Lower leg skin (tissue), 4 donors: ENCODE data around the gene LTBP3. TPM values are rescaled to one million over a fixed set of nuclear protein-coding genes. Genes with fewer than 3 reads are reported as not detected.

Experiments
- DNase-seq, 2 donors: peaks; one replicate each; pipeline ENCODE4 v3.0.0-alpha.2; 2019; ENCODE audit warnings: low spot score in 2 of 2
- H3K4me3 ChIP-seq: fragments of 200-600 bp; sonication (generic); 2 replicates; pipeline ENCODE4 v1.5.1; 2017; ENCODE audit warnings: mild to moderate bottlenecking, low read depth; ENCODE audit not compliant: poor library complexity, severe bottlenecking
- POLR2A ChIP-seq, 2 donors: fragments of 450-650 bp; IDR thresholded peaks; one replicate each; pipeline ENCODE4 v1.6.1; 2016 to 2017; ENCODE audit warnings: antibody characterized with exemption in 2 of 2, mild to moderate bottlenecking in 1 of 2, moderate library complexity in 1 of 2
- WGBS, 2 donors: methylation state at CpG; one replicate each; pipeline ENCODE4 v1.1.5; 2018; 5-methylcytosine and 5-hydroxymethylcytosine counted together
- intact Hi-C: fragments of 100-400 bp; cut with DNase I; formaldehyde crosslinking; loops from one replicate; pipeline ENCODE4 v1.15.0; 2023; ENCODE audit warnings: low total_unique reads
- total RNA-seq, 4 donors: library from RNA; depleted of rRNA; stranded (reverse); fragments of >200 nt; gene quantifications; one replicate each; pipeline ENCODE4 v1.1.0, GENCODE V29; 2016
- TF ChIP-seq, protein P1 (sequence below), 3 donors: fragments of 450-650 bp; IDR thresholded peaks; one replicate each; pipeline ENCODE4 v1.5.1; 2016; ENCODE audit warnings: antibody characterized with exemption in 3 of 3, mild to moderate bottlenecking in 3 of 3, moderate library complexity in 2 of 3

Gene LTBP3
- total RNA-seq, 4 donors from 2014 or later = 71.9 to 113 (median 100) TPM

DNA sequence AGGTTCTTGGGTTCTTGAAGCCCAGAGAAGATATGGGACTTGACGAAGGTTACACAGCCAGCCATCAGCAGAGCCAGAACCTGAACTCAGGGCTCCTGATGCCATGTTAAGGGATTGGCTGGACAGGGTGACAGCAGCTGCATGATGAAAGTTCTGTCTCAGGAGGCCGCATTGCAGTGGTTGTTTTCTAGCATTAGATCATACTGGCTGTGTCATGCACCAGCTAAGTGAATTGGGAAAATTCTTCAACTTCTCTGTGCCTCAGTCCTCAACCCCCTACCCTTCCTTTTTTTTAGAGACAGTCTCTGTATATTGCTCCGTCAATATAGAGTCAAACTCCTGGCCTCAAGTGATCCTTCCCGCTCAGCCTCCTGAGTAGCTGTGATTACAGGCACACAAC, 5.4 kb upstream of the LTBP3 start:
- H3K4me3 ChIP-seq = no peak overlapping the region
- intact Hi-C loops = no loop called here
- no peak for DNase-seq
- WGBS, 2 donors = 98 to 99% methylated on average over 4 of the region's 4 CpGs
- no peak for TF ChIP-seq POLR2A (IDR thresholded peaks at IDR 0.05)
- TF ChIP-seq, protein P1, sequence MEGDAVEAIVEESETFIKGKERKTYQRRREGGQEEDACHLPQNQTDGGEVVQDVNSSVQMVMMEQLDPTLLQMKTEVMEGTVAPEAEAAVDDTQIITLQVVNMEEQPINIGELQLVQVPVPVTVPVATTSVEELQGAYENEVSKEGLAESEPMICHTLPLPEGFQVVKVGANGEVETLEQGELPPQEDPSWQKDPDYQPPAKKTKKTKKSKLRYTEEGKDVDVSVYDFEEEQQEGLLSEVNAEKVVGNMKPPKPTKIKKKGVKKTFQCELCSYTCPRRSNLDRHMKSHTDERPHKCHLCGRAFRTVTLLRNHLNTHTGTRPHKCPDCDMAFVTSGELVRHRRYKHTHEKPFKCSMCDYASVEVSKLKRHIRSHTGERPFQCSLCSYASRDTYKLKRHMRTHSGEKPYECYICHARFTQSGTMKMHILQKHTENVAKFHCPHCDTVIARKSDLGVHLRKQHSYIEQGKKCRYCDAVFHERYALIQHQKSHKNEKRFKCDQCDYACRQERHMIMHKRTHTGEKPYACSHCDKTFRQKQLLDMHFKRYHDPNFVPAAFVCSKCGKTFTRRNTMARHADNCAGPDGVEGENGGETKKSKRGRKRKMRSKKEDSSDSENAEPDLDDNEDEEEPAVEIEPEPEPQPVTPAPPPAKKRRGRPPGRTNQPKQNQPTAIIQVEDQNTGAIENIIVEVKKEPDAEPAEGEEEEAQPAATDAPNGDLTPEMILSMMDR (IDR thresholded peaks at IDR 0.05) = no peak

DNA sequence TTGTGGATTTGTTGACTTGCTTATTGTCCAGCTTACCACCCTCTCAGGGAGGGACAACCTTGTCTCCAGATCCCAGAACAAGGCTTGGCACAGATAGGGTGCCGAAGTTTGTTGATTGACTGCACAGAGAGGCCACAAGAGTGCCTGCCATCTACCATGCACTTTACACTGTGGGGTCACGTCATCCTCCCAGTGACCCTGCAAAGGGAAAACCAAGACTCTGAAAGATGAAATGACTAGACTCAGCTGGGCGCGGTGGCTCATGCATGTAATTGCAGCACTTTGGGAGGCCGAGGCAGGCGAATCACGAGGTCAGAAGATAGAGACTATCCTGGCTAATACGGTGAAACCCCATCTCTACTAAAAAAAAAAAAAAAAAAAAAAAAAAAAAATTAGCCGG, 4.6 kb upstream of the LTBP3 start:
- DNase-seq = no peak
- intact Hi-C loops = no loop called here
- H3K4me3 ChIP-seq = no peak overlapping the region
- TF ChIP-seq, protein P1 (IDR thresholded peaks at IDR 0.05) = no peak
- TF ChIP-seq POLR2A (IDR thresholded peaks at IDR 0.05) = no peak
- WGBS, 2 donors = 85 to 89% methylated on average over 9 of the region's 9 CpGs

DNA sequence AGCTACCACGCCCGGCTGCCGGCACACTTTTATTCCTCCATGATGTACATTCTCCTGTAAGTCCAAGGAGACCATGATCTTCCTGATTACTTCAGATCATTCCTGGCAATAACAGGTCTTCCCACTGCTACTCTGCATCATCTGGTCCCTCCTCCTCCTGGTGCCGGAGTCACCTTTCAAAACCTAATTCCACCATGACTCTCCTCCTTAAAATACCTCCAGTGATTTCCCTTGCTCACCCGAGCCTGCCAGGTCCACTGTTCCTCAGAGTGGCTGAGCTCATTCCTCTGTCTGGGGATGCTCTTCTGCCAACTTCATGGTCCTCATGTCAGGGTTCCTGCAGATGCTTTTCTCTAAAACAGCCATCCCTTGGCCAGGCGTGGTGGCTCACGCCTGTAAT, 3.9 kb upstream of the LTBP3 start:
- TF ChIP-seq, protein P1 (IDR thresholded peaks at IDR 0.05) = no peak
- TF ChIP-seq POLR2A (IDR thresholded peaks at IDR 0.05) = no peak
- no peak for DNase-seq
- 91 to 92% methylated on average over 7 of the region's 7 CpGs for WGBS, 2 donors
- intact Hi-C loops = no loop called here
- H3K4me3 ChIP-seq = no peak overlapping the region

DNA sequence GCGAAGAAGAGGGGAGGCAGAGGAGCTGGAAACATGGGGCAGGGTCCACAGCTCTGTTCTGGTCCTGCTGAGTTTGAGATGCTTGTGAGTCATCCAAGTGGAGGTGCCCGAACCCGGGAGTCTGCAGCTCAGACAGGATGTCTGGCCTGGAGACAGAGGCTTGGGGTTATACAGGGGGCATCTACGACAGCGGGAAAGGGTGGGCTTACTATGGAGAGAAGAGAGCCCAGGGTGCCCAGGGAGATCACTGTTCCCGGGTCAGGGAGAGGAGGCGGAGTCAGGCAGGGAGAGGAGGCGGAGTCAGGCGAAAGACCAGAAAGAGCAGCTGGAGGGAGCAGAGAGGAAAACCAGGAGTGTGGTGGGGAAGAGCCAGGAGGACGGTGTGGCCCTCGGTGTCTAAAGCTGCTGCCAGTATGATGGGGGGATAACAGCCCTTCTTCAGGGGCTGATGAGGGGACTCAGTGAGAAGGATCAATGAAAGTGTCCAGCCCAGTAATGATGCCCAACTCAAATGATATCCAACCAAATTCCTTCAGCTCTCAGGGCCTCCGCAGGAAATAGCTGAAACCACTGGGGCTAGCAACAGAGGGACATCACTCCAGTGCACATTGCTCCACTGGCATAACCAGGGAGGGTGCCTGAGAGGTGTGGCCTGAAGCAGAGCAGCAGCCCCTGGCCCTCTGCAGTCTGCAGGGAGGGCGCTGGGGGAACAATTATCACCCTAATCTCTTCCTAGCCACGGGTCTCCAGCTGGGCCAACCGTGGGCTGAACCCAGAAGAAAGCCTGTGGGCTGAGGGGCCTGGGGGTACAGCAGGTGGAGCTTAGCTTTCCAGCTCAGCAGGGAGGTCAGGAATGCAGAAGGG, 2.6 kb upstream of the LTBP3 start:
- 28 to 33% methylated on average over 15 of the region's 15 CpGs for WGBS, 2 donors
- TF ChIP-seq POLR2A (IDR thresholded peaks at IDR 0.05) = no peak
- TF ChIP-seq, protein P1 (IDR thresholded peaks at IDR 0.05) = no peak
- DNase-seq = no peak
- H3K4me3 ChIP-seq = no peak overlapping the region
- intact Hi-C loops = no loop called here

DNA sequence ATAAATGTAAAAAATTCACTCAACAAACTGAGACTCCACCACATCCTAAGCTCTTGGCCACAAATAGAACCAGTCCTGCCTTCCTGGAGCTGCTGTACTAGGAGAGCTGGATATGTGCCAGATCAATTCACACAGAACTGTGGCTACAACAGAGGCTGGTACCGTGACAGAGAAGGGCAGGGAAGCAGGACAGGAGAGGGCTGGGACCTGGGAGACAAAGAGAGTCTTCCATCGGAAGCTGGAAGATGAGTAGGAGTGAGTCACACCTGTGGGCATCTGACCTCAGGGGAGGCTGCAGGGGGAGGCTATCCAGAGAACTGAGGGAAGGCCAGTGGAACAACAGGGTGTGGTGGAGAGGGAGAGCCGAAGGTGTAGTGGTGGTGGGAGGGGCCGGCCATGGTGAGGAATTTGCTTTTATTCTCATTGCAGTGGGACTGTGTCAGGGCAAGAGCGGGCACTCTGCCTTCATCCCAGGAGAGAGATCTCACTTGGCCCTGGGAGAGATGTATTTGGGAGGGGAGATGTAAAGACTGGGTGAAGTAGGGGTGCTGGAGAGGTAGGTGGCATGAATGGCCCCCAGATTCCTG, 1.9 kb upstream of the LTBP3 start:
- no peak for DNase-seq
- no peak for TF ChIP-seq POLR2A (IDR thresholded peaks at IDR 0.05)
- TF ChIP-seq, protein P1 (IDR thresholded peaks at IDR 0.05) = no peak
- 25 to 28% methylated on average over 5 of the region's 5 CpGs for WGBS, 2 donors

More for the DNA sequence above, 1.9 kb upstream of the LTBP3 start:
- no peak overlapping the region for H3K4me3 ChIP-seq
- intact Hi-C loops = no loop called here
